Measurements from ENCODE around the gene FBXL16. TPM values are rescaled to one million over a fixed set of nuclear protein-coding genes. Genes with fewer than 3 reads are reported as not detected.

The FBXL16 gene
- total and polyA plus RNA-seq, 2 of the 13 experiments (the other 11 are each of a cell fraction or from before 2014, with no cell fraction given): 0.22 to 2.0 TPM

GRCh38 chr16:741986-742629, 36.5 kb upstream of the FBXL16 start (continued):
- TF ChIP-seq ZBTB10 (CRISPR knock-in tag; IDR thresholded peaks at IDR 0.05; ENCODE audit: borderline replicate concordance) (no peak), ZKSCAN5 (CRISPR knock-in tag; IDR thresholded peaks at IDR 0.05) (no peak), RERE (CRISPR knock-in tag; IDR thresholded peaks at IDR 0.05; ENCODE audit: low read depth) (no peak), ZNF546 (CRISPR knock-in tag; conservative IDR thresholded peaks at IDR 0.05) (no peak)
